HG03045 (cell line): ENCODE data around the gene DNAH2.

Experiments used
- ATAC-seq: cut with Tn5 transposase; IDR thresholded peaks from one replicate; pipeline ENCODE4 v1.9.1; 2021; ENCODE audit warnings: mild to moderate bottlenecking, moderate library complexity; ENCODE audit not compliant: unreplicated experiment

The DNAH2 gene

GRCh38 chr17:7701681-7702080 is 15.9 kb upstream of the DNAH2 start:
- no peak for ATAC-seq

- no peak for ATAC-seq
Measured at GRCh38 chr17:7702776-7703175, 14.8 kb upstream of the DNAH2 start.

DNA sequence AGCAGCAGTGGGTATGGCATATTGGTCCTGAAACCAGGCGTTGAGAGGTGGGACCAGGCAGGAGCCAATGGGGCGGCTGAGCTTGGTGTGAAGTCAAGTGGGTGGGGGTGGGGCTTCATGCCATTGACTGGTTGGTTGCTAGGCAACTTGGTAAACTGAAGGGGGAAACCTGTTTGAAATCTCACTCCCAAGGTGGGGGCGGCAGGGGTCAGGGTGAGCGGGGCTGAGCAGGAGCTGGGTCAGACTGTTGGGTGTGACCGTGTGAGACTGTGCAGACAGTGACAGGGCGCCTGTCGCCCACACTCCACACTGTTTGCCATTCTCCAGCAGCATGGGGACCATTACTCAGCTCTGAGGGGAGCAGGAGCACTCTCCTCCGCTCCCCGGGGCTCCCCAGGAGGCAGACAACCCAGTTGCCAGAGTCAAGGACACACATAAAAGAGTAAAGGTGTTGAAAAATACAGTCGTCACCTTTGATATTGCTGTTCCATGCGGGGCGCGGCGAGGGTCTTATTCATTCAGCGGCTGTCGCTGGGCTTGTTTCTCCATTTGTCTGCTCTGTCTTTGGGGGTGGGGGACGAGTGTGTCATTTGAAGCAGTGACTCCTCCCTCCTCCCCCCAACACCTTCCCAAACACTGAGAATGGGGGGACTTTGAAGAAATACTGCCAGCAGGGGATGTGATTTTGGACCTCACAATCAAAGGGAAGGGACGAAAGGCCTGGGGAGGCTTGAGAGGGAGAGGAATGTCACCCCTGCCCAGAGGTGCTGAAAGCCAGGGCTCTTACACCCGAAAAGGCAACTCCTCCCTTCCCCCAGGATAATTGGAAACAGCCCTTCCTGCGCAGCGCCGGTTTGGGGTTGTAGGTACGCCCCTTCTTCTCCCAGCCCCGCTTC is 13.7 kb upstream of the DNAH2 start:
- ATAC-seq, result no peak

DNA sequence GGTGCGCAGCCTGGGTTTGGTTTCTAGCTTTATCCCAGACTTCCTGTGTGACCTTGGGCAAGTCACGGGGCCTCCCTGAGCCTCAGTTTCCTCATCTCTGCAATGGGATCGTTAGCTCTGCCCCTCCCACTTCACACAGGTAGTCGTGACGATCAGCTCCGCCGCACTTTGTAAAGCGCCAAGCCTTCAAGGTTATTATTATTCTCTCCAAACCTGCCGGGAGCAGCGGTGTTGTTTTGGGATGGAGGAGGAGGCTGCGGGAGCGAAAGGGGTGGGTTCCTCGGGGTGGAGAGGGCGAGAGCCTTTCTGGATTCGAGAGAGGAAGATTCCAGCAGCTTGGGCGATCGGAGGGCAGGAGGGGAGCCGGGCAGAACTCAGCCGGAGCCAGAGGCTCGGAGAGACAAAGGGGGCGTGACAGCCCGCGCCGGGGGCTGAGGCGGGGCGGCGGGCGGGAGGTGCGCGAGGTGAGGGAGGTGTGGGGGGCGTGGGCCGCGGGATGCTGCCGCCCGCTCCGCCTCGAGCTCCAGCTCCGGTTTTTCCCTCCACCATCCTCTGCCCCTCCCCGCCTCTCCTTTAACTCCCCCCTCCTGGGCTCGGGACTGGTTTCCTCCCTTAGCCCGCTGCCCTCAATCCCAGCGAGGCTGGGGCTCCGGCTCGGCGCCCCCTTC is 12.8 kb upstream of the DNAH2 start, which contains the start of gene EFNB3:
Gene EFNB3 (plus strand): TSS at position 602 of the 668 bp plus-strand sequence. CDS start 397 bp downstream, outside the sequence.
- no peak for ATAC-seq

GRCh38 chr17:7705269-7706255 is 12.0 kb upstream of the DNAH2 start:
- no peak for ATAC-seq

DNA sequence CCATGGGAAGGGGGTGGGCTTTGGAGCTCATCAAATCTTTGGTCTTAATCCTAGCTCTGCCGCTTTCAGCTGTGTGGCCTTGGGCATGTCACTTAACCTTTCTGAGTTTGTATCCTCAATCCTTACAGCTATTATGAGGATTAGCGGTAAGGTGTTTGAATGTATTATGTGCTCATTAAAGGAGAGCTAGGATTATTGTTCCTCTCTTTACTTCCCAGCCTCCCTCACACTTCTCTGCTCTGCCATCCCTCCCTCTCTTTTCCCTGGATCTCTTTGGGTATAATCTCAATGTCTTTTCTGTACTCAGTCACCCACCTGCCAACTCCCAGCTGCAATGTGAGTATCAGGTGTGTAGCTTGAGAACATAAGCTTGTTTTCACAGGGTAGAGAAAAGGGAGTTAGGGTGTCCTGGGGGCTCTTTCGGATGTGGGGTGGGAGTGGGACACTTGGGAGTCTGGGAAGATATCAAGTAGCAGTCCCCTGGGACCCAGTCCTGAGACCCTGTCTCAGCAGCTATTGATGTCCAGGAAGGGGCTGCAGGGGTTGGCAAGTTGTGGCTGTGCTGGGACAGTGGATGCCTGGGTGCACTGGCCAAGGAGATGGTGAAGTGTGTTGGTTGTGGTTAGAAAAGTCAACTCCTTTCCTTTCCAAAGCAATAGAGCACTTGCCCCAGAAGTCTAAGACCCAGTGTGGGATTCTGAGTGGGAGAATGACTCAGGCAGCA is 10.8 kb upstream of the DNAH2 start:
- ATAC-seq, result no peak

DNA sequence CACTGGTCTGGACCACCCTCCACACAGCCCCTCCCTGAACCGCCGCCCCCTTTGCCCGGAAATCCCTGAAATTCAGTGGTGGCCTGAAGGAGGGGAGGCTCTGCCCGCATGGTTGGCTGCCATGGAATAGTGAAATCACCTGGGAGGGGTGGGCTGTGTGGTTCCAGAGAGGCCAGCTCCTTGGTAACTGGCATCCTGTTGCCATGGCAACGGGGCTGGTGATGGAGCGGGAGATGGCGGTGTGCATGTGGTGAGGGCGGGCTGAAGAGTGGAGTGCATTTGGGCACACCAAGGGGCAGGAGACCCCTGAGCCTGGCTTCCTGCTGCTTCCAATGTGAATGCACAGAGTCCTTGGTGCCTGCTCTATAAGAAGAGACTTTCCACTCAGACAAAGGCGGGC is 10.1 kb upstream of the DNAH2 start:
- no peak for ATAC-seq

DNA sequence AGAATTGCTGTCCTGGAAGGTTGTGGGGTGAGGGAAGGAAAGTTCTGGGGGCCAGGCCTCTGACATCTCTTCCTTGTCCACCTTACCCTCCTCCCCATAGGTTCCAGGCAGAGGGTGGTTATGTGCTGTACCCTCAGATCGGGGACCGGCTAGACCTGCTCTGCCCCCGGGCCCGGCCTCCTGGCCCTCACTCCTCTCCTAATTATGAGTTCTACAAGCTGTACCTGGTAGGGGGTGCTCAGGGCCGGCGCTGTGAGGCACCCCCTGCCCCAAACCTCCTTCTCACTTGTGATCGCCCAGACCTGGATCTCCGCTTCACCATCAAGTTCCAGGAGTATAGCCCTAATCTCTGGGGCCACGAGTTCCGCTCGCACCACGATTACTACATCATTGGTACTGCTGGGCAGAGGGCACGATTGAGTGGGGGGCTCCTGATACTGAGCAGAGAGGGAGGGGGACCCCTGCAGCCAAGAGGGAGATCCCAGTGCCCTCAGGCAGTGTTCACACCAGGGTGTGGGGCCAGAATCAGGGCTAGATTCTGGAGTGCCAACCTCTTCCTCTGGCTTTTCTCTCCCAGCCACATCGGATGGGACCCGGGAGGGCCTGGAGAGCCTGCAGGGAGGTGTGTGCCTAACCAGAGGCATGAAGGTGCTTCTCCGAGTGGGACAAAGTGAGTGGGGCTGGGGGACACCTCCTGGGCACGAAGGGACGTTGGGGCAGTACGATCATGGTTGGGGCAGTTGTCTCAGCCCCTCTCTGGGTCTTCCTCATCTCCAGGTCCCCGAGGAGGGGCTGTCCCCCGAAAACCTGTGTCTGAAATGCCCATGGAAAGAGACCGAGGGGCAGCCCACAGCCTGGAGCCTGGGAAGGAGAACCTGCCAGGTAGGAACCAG is 9.4 kb upstream of the DNAH2 start:
- no peak for ATAC-seq

- ATAC-seq, result no peak
Measured at GRCh38 chr17:7709031-7709430, 8.5 kb upstream of the DNAH2 start.

GRCh38 chr17:7710301-7710700 is 7.2 kb upstream of the DNAH2 start:
- ATAC-seq, result no peak

DNA sequence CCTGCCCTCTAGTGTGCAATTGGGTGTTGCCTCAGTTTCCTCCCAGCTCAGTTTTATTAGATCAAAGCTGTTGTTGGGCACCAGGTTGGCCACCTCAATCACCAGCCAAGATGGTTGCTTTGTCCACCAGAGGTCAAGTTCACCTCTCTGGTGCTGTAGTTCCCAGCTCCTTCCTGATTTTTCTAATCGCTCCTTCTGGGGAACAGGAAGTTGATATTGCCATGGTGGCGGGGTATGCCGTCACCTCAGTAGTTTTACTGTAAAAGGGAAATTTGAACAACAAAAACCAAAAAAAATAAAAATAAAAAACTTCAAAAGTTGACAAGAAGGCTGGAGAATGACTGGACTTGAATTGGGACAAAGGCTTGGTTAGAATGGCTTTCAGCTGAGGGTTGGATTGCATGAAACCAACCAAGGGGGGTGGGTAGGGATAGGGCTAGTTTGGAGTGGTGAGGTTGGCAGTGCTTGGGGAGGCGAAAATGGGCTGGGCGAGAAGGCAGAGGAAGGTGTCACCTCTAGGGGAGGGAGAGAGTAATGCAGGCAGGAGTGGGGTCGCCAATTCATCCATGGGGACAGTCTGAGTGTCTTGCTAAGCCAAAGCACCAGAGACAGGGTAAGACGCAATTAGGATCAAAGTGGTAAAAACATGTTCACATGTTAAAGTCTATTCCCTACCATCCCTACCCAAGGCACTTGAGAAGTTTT is 6.3 kb upstream of the DNAH2 start:
- no peak for ATAC-seq

DNA sequence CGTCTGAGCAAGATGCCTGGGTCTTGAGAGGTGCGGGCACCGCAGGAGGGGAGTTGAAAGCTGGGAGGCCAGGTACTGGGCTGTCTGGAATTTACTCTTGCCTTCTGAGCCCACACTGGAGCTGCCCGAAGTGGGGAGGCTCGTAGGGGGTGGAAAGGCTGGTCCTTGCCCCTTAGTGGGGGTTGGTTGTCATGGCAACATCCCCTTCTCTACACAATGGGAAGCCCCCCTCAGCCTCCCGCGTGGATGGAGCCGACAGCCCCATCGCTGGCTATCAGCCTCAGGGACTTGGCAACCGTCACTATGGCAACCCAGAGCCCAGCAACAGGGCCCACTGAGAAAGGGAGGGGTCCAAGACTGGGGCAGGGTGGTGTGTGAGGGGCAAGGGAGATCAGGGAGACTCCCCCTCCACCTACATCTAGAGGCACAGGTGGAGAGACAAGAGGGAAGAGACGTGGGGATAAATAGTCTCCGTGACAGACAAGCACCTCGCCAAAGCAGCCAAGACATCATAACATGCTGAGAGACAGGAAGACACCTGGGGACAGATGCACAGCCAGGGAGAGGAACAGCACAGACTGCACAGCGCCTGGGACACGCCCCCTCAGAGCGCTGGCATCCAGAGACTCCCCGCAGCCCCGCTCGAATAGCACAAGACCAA is 5.3 kb upstream of the DNAH2 start:
- ATAC-seq, result no peak

GRCh38 chr17:7713782-7714181 is 3.8 kb upstream of the DNAH2 start:
- ATAC-seq, result no peak

DNA sequence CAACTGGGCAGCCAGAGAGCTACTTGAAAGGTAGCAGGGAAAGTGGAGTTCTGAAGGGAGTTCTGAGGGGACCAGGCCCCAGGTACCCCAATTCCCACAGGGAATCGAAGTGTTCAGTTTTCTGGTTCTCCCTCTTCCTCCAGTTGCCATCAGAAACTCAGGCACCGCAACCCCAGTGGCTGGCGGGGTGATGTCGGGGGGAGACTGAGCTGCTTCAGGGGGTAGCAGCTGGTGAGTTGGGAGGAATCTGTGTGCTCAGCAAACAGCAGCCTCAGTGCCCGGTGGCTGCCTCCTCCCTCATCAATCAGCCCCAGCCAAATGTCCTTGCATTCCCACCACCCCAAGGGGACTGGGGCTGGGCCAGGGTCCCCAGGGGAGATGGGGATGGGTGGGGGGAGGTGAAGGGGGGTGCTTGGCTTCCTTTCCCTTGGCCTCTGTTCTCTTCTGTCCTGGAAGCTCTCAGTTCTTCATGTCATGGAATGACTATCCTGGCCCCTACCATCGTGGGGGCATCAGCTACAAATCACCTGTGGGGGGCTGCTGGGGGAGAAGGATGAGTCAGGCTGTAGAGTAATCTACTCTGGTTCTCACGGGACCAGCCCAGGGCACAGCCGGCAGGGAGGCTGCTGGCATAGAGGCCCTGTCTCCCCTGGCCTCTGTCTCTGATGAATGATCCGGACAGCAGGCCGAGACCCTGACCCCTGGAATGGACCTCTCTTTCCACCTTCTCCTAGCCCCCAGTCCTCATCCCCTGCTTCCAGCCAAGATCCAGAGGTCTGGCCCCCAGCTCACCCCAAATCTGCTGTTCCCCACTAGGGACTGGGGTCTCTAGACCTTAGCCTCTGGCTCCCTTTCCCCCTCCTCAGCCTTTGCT is 2.6 kb upstream of the DNAH2 start:
- ATAC-seq, result no peak

DNA sequence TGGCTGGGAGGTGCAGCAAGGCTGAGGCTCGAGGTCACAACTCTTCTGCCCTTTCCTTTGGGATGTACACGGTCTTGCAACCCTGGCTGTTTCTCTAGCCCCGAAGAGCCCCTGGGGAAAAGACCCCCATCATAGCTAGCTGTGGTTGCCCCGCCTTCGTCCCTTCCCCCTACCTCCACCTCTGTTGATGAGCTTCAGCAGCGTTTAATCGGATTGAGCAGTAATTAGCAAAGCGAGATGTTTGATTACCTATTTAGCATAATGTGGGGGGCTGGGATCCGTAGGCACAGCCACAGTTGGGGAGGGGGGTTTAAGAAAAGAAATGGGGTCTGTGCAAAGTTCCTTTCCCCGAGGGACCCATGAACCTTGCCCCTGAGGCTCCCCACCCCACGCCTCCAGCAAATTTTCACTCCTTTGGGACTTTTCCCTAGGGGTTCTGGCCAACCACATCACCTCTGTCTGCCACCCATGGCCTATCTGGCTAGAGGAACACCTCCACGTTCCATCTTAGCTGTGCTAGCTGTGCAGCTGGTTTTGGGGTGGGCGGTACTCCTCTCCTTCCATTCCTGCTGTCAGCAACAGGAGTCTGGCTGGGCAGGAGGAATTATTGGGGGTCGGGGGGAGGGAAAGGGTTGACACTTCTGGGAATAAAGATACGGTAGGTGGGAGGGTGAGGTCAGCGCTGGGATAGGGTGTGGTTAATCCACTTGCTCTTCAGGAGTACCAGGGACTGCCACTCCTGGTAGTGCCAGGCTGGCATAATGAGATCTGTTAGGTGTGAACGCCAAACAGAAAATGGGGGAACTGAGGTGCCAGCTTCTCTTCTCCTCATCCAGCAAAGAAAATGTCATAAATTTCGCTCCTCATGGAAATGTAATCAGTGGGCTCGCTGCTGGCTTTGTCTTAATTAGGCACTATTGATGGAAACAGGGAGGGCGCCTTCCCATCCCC is 1.3 kb upstream of the DNAH2 start:
- no peak for ATAC-seq

- ATAC-seq, result no peak
Measured at GRCh38 chr17:7717756-7718350, 309 bp downstream of the DNAH2 start.
